NAMALWA (cell line): Measurements from ENCODE around the gene OLFML2B.
"Not testable (repeated sequence)": the region's sequence is repeated elsewhere in the genome, so short reads cannot be mapped to it uniquely, and the experiment has no call there.

Experiments
- DNase-seq: peaks from one replicate; pipeline ENCODE4 v3.0.0-alpha.2; 2015; ENCODE audit warnings: low spot score

Gene OLFML2B

DNA sequence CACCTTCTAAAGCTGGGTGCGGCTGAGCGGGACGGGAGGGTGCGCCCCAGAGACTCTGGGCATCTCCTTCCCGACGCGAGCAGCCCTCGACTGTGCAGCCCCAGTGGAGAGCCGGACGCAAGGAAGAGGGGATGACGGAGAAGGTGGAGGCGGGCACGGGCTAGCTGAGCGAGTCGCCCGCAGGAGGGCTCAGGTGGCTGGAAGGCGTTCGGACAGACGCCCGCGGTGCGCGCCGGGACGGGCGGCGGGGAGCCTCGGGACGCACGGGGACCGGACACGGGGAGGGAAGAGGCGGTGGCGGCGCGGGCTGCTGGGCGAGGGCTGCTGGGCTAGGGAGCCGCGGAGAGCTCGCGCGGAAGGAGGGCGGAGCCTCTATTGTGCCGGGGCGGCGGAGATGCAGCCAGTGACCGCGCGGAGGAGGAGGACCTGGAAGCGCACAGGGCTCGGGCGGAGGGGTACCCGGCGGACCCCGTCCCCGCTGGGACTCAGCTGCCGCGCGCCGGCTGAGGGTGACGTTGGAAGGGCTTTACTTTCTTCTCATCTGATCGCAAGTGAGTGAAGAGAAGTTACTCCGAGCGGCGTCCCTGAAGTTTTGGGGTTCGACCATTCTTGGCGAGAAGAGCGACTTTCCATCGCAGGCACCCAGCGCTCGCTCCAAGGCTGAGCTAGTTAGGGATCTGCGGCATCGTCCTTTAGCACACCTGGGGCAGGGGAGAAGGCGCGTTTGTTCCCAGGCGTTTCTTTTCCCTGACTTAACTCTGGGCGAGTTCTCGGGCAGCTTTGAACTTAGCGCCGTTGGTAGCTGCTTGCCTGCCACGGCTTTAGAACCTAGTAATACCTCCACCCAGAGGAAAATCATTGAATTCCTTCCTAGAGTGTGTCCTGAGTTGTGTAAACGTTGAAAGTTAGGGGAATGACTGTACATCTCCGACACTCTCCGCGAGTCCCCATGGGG lies at the start of gene OLFML2B:
Gene OLFML2B, minus strand, starts transcription at position 323 of the 955 bp plus-strand sequence. CDS start 439 bp downstream, outside the sequence.
- DNase-seq, result no peak

DNA sequence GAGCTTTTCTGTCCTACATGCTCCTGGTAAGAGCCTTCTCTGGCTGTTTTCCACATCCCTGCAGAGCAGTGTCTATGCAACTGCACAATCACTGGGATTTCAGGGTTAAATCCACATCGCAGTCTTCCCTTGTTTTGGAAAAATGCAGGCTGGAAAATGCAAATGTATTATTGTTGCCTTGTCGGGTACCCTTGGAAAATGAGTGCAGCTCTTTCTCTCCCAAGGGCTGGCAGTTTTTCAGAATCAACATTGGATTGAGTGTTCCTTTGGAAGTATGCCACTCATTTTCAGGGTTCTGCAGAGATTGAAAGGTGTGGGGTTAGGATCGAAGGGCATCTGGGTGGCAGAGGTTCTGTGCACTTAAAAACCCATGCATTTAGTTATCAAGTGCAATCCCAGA lies 49.1 kb upstream of the OLFML2B start:
- no peak for DNase-seq

- DNase-seq, result no peak
These were observed 47.2 kb upstream of the OLFML2B start for GRCh38 chr1:162070825-162071224.

GRCh38 chr1:162070094-162070748 lies 46.6 kb upstream of the OLFML2B start:
- DNase-seq, result no peak

DNA sequence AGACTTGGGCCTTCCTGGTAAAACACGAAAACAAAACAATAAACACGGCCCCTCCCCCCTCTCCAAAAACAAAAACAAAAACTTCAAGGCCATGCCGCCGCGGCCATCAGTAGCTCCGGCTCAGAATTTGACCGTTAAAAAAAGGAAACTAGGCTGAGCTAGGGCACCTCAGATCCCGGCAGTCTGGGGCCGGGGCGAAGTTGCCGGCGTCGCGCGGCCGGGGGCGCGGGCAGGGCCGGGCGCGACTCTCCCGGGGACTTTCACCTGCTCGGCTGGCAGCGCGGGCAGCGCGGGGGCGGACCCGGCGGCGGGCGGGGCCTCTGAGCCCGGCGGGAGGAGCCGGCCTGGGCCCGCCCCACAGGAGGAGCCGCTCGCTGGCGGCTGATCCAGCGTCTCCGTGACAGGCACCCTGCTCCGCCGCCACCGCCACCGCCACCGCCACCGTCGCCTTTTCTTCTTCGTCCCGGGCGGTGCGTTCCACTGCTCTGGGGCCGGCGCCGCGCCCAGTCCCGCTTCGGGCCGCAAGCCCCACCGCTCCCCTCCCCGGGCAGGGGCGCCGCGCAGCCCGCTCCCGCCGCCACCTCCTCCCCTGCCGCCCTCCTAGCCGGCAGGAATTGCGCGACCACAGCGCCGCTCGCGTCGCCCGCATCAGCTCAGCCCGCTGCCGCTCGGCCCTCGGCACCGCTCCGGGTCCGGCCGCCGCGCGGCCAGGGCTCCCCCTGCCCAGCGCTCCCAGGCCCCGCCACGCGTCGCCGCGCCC lies 45.8 kb upstream of the OLFML2B start, which contains the start of gene NOS1AP:
Gene NOS1AP, plus strand, starts transcription at position 358 of the 760 bp plus-strand sequence. CDS start 487 bp downstream, outside the sequence.
- DNase-seq, result peak; percentile 39

GRCh38 chr1:162068301-162068700 lies 44.6 kb upstream of the OLFML2B start:
- DNase-seq, result no peak

DNA sequence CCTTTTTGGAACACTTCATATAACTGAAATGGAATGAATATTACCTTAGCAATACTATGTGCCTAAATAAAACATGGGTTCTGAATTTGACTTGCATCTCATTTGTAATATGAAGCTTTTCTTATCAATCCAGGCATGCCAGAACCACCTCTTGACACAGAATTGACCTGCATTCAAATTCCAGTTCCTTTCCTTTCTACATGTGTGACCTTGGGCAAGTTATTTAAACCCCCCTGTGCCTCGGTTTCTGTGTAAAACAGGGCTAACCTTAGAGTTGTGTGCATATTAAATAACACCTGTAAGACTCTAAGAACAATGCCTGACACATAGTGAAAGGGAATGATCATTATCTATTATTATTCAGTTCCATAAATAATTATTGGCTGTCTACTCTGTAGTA lies 43.8 kb upstream of the OLFML2B start:
- no peak for DNase-seq

DNA sequence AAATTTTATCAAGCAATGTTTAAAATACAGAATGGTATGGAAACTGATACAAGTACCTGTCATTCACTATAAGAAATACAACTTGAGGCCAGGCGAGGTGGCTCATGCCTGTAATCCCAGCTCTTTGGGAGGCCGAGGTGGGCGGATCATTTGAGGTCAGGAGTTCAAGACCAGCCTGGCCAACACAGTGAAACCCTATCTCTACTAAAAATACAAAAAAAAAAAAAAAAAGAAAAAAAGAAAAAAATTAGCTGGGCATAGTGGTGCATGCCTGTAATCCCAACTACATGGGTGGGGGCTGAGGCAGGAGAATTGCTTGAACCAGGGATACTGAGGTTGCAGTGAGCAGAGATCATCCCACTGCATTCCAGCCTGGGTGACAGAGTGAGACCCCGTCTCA lies 43.2 kb upstream of the OLFML2B start:
- DNase-seq, result not testable (repeated sequence)

DNA sequence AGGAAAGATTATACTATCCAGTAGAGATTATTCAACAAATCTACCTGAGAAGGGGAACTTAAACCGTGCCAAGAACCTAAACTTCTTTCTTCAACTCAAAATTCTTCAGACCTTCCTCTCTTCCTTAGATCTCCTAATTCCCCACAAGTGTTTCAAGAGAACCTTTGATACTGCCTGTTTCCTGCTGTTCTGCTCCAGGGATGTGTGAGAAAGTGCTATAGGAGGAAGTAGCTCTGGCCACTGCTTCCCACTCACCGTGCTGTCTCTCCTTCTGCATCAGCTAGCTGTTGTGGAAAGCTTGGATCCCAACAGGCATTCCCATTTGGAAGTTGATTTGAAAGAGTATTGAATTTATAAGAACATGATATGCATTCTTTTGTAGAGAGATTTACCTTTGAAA lies 41.3 kb upstream of the OLFML2B start:
- no peak for DNase-seq

- no peak for DNase-seq
These were observed 38.9 kb upstream of the OLFML2B start for GRCh38 chr1:162062542-162063015.

GRCh38 chr1:162060314-162060713 lies 36.6 kb upstream of the OLFML2B start:
- DNase-seq, result no peak

DNA sequence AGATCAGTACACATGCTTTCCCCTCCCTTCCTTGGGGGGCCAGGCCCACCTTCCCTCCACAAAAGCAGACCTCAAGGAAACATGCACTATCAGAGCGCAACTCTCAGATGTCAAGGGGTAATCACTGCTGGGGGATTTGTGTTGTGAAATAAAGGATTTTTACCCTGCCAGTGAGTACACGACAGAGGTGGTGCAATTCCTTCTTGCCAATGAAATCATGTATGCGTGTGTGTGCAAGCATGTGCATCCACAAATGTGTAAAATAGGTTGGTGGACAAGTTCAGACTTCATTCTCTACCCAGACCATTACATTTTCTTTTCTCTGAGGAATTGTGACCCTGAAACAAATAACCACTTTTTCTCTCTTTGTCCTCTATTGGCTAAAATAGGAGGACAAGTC lies 36.1 kb upstream of the OLFML2B start:
- DNase-seq, result no peak

DNA sequence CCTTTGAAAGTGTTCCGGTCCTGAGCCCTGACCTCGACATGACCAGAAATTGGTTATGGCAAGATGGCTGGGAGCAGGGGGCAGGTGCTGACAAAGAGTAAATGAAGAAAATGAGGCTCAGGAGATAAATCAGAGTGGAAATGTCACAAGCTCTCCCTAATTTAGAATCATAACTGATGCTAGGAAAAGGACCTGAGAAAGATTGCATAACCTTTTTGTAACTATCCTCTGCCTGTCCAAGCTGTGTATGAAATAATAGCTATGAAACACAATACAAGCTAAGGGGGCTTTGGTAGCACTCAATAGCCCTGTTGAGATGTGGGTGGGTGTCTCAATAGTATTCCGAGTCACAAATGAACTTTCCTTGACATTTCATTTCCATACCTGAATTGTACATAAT lies 32.9 kb upstream of the OLFML2B start:
- no peak for DNase-seq

DNA sequence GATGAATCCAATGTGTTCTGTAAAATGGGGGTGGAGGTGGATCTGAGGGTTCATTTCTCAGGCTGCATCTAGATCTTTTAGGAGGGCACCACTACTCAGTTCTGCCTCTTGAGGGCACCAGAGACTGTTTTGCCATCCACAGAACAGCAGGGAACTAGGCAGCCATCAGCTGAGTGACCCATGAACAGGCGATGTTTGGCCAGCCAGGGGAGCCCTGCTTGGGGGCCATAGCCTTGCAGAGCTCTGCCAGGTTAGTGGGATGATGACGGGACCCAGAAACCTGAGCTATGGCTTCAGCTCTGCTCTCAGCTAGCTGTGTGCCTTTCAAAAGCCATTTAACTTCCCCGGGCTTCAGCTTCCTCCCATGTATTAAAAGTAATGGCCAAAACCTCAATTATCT lies 32.4 kb upstream of the OLFML2B start:
- peak; percentile 79 for DNase-seq

- no peak for DNase-seq
These were observed 31.4 kb upstream of the OLFML2B start for GRCh38 chr1:162055062-162055461.

GRCh38 chr1:162053949-162054348 lies 30.3 kb upstream of the OLFML2B start:
- not testable (repeated sequence) for DNase-seq

- no peak for DNase-seq
These were observed 23.3 kb upstream of the OLFML2B start for GRCh38 chr1:162046921-162047320.

DNA sequence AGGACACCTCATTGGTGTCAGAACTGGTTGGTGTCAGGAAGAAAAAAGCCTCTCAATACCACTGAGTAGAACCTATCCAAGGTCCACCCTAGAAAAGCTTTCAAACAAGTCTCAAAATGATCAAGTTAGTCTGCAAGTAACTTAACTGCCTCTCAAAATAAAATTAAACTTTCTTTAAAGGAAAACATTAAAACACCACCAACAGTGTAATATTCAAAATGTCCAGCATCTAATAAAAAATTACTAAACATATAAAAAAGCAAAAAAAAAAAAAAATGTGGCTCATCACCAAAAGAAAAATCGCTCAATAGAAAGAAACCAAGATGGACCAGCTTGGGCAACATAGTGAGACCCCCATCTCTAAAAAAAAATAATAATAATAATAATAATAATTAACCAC lies 18.7 kb upstream of the OLFML2B start:
- DNase-seq, result no peak

- DNase-seq, result peak; percentile 51
These were observed 17.0 kb upstream of the OLFML2B start for GRCh38 chr1:162040657-162041056.

DNA sequence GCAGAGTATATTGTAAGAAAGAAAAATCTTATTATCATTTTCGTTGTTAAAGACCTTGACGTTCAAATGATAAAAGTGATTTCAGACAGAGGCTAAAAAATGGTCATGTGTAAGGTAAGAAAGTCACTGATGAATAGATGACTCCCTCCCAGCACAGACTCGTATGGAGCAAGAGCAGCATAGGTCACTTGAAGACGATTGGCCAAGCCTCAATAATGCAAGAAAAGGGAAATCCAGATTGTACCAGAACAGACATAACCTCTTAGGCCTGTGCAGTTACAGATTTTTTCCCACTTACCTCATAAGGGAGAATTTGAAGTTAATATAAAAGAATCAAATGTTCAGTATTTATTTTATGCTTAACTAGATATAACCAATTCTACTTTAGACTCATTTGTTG lies 16.3 kb upstream of the OLFML2B start:
- DNase-seq, result no peak

DNA sequence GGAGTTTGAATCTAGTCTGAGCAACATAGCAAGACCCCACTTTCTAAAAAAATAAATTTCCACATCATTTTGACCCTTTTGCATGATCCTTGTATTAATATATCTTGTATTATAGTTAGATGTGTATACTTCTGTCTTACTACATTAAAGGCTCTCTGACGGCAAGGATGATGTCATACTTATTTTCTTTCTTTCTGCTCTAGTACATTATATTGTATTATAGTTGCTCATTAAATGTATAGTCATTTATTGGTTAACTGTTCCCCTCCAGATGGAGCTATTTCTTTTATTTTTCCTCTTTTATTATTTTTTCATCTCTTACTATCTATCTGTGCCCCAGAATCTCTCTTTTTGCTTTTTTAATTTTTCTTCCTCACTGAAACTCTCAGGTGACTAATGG lies 15.0 kb upstream of the OLFML2B start:
- no peak for DNase-seq

GRCh38 chr1:162036163-162036562 lies 12.5 kb upstream of the OLFML2B start:
- DNase-seq, result no peak
